Liver (tissue), 9 donors: ENCODE measurements around the gene CCDC60. TPM values are rescaled to one million over a fixed set of nuclear protein-coding genes. Genes with fewer than 3 reads are reported as not detected.

Experiments used
- DNase-seq: peaks from one replicate; pipeline ENCODE4 v3.0.0-alpha.2; 2017; ENCODE audit warnings: low spot score
- H3K27ac ChIP-seq, 2 donors: one replicate each; pipeline ENCODE4 v1.7.0; 2013; ENCODE audit warnings: inconsistent platforms in 2 of 2, low read length in 2 of 2, control low read depth in 1 of 2, low read depth in 1 of 2, mild to moderate bottlenecking in 1 of 2
- H3K27me3 ChIP-seq, 4 donors: one replicate each; pipeline versions ENCODE4 v1.6.1 to v1.7.0; 2013; ENCODE audit warnings: low read length in 3 of 4, inconsistent platforms in 1 of 4, mild to moderate bottlenecking in 1 of 4, moderate library complexity in 1 of 4; ENCODE audit not compliant: control insufficient read depth in 4 of 4, insufficient read depth in 4 of 4
- H3K36me3 ChIP-seq, 4 donors: one replicate each; pipeline versions ENCODE4 v1.6.1 to v1.7.0; 2013; ENCODE audit warnings: low read length in 3 of 4, mild to moderate bottlenecking in 3 of 4, low read depth in 1 of 4, moderate library complexity in 1 of 4; ENCODE audit not compliant: control insufficient read depth in 4 of 4, insufficient read depth in 3 of 4
- H3K4me1 ChIP-seq, 4 donors: one replicate each; pipeline versions ENCODE4 v1.6.1 to v1.7.0; 2013; ENCODE audit warnings: low read length in 3 of 4, mild to moderate bottlenecking in 3 of 4, moderate library complexity in 1 of 4; ENCODE audit not compliant: control insufficient read depth in 4 of 4, insufficient read depth in 4 of 4
- H3K4me3 ChIP-seq, 3 donors: one replicate each; pipeline versions ENCODE4 v1.6.1 to v1.7.0; 2013; ENCODE audit warnings: low read length in 3 of 3, control low read depth in 1 of 3, low read depth in 1 of 3, mild to moderate bottlenecking in 1 of 3
- H3K9ac ChIP-seq, 2 donors: one replicate each; pipeline ENCODE4 v1.7.0; 2013; ENCODE audit warnings: low read length in 2 of 2, mild to moderate bottlenecking in 2 of 2, moderate library complexity in 2 of 2, control low read depth in 1 of 2, low read depth in 1 of 2
- H3K9me3 ChIP-seq, 4 donors: one replicate each; pipeline versions ENCODE4 v1.6.1 to v1.7.0; 2013; ENCODE audit warnings: low read length in 3 of 4; ENCODE audit not compliant: control insufficient read depth in 4 of 4
- ATF3 ChIP-seq: IDR thresholded peaks from 2 replicates; pipeline ENCODE4 v1.6.1; 2016; ENCODE audit warnings: antibody characterized with exemption
- EGR1 ChIP-seq, 2 donors: IDR thresholded peaks; 2 replicates each; pipeline ENCODE4 v1.6.1; 2016 to 2018; ENCODE audit warnings: antibody characterized with exemption in 2 of 2, low read depth in 2 of 2
- FOXA1 ChIP-seq: IDR thresholded peaks from 2 replicates; pipeline ENCODE4 v1.6.1; 2016; ENCODE audit warnings: antibody characterized with exemption
- FOXA2 ChIP-seq: IDR thresholded peaks from 2 replicates; pipeline ENCODE4 v1.6.1; 2016; ENCODE audit warnings: antibody characterized with exemption
- GABPA ChIP-seq, 2 donors: IDR thresholded peaks in 1 of 2; conservative IDR thresholded peaks in 1 of 2; 2 replicates each; pipeline ENCODE4 v1.6.1; 2016; ENCODE audit warnings: antibody characterized with exemption in 2 of 2, mild to moderate bottlenecking in 1 of 2, moderate library complexity in 1 of 2
- HNF4G ChIP-seq: IDR thresholded peaks from 2 replicates; pipeline ENCODE4 v1.6.1; 2016; ENCODE audit warnings: antibody characterized with exemption
- JUND ChIP-seq, 2 donors: IDR thresholded peaks; 2 replicates each; pipeline ENCODE4 v1.6.1; 2016; ENCODE audit warnings: antibody characterized with exemption in 2 of 2
- NR2F2 ChIP-seq: IDR thresholded peaks from 2 replicates; pipeline ENCODE4 v1.6.1; 2016; ENCODE audit warnings: antibody characterized with exemption
- RAD21 ChIP-seq, 2 donors: IDR thresholded peaks; 2 replicates each; pipeline ENCODE4 v1.6.1; 2016; ENCODE audit warnings: antibody characterized with exemption in 2 of 2, mild to moderate bottlenecking in 2 of 2
- RXRA ChIP-seq, 2 donors: IDR thresholded peaks; 2 replicates each; pipeline ENCODE4 v1.6.1; 2017 to 2018; ENCODE audit warnings: antibody characterized with exemption in 2 of 2, mild to moderate bottlenecking in 1 of 2
- TAF1 ChIP-seq: conservative IDR thresholded peaks from 2 replicates; pipeline ENCODE4 v1.6.1; 2016; ENCODE audit warnings: antibody characterized with exemption, mild to moderate bottlenecking
- YY1 ChIP-seq: IDR thresholded peaks from 2 replicates; pipeline ENCODE4 v1.6.1; 2016; ENCODE audit warnings: antibody characterized with exemption, mild to moderate bottlenecking
- WGBS: extraction: QIAGEN DNeasy Blood & Tissue Kit; methylation state at CpG from one replicate; pipeline ENCODE4 v1.1.7; 2013; 5-methylcytosine and 5-hydroxymethylcytosine counted together
- polyA plus RNA-seq, 2 donors: library from polyadenylated mRNA; stranded (reverse) in 1 of 2; unstranded in 1 of 2; fragments of 200-250 nt in 1 of 2; fragments of >200 nt in 1 of 2; fragmentation: Nextera tagmentation in 1 of 2; extraction: Ambion mirVana in 1 of 2; gene quantifications; one replicate each; pipeline versions ENCODE4 v1.2.1 to v1.2.3, GENCODE V29; 2013 to 2015
- total RNA-seq, 2 donors: library from RNA; depleted of rRNA; stranded (reverse); fragments of >200 nt; gene quantifications; one replicate each; pipeline ENCODE4 v1.2.3, GENCODE V29; 2014
- TF ChIP-seq, protein P1 (sequence below): IDR thresholded peaks from 2 replicates; pipeline ENCODE4 v1.6.1; 2016; ENCODE audit warnings: antibody characterized with exemption
- TF ChIP-seq, protein P2 (sequence below): IDR thresholded peaks from 2 replicates; pipeline ENCODE4 v1.6.1; 2016; ENCODE audit warnings: antibody characterized with exemption
- TF ChIP-seq, protein P3 (sequence below): fragments of 150-350 bp; IDR thresholded peaks from 2 replicates; pipeline ENCODE4 v1.5.1; 2017; ENCODE audit warnings: improper control_type of control experiment, low read depth, low read length; ENCODE audit not compliant: missing input control
- TF ChIP-seq, protein P4 (sequence below): IDR thresholded peaks from 2 replicates; pipeline ENCODE4 v1.6.1; 2016; ENCODE audit warnings: antibody characterized with exemption, mild to moderate bottlenecking
- donor health status: healthy.
- donor health status: healthy.
- donor health status: healthy.
- donor health status: healthy.
- donor health status: healthy.

CCDC60 gene
- total and polyA plus RNA-seq, 4 donors: not detected

- TF ChIP-seq TAF1: no peak
- TF ChIP-seq, protein P1, sequence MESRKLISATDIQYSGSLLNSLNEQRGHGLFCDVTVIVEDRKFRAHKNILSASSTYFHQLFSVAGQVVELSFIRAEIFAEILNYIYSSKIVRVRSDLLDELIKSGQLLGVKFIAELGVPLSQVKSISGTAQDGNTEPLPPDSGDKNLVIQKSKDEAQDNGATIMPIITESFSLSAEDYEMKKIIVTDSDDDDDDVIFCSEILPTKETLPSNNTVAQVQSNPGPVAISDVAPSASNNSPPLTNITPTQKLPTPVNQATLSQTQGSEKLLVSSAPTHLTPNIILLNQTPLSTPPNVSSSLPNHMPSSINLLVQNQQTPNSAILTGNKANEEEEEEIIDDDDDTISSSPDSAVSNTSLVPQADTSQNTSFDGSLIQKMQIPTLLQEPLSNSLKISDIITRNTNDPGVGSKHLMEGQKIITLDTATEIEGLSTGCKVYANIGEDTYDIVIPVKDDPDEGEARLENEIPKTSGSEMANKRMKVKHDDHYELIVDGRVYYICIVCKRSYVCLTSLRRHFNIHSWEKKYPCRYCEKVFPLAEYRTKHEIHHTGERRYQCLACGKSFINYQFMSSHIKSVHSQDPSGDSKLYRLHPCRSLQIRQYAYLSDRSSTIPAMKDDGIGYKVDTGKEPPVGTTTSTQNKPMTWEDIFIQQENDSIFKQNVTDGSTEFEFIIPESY: no peak
- no peak for TF ChIP-seq RAD21 (IDR thresholded peaks at IDR 0.05)
- TF ChIP-seq, protein P2, sequence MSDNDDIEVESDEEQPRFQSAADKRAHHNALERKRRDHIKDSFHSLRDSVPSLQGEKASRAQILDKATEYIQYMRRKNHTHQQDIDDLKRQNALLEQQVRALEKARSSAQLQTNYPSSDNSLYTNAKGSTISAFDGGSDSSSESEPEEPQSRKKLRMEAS: no peak
- TF ChIP-seq ATF3: no peak
- no peak for TF ChIP-seq FOXA1
- TF ChIP-seq FOXA2: no peak
- no peak for TF ChIP-seq NR2F2
- no peak for TF ChIP-seq EGR1 (IDR thresholded peaks at IDR 0.05; ENCODE audit: low read depth in 2 of 2)
- TF ChIP-seq GABPA (IDR thresholded peaks at IDR 0.05 in 1 of 2, conservative IDR thresholded peaks at IDR 0.05 in 1 of 2): no peak
- TF ChIP-seq, protein P3, sequence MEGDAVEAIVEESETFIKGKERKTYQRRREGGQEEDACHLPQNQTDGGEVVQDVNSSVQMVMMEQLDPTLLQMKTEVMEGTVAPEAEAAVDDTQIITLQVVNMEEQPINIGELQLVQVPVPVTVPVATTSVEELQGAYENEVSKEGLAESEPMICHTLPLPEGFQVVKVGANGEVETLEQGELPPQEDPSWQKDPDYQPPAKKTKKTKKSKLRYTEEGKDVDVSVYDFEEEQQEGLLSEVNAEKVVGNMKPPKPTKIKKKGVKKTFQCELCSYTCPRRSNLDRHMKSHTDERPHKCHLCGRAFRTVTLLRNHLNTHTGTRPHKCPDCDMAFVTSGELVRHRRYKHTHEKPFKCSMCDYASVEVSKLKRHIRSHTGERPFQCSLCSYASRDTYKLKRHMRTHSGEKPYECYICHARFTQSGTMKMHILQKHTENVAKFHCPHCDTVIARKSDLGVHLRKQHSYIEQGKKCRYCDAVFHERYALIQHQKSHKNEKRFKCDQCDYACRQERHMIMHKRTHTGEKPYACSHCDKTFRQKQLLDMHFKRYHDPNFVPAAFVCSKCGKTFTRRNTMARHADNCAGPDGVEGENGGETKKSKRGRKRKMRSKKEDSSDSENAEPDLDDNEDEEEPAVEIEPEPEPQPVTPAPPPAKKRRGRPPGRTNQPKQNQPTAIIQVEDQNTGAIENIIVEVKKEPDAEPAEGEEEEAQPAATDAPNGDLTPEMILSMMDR: no peak
- no peak for TF ChIP-seq YY1
- no peak for TF ChIP-seq HNF4G
- Histone ChIP-seq H3K27me3 (peaks cover 0 to 4% (median 1%) of the 10 kb centered on the region in 4 donors), H3K4me1 (no peaks in the 10 kb centered on the region), H3K9ac (no peak overlapping the region), H3K36me3 (no peaks in the 10 kb centered on the region), H3K27ac (no peak overlapping the region), H3K4me3 (no peak overlapping the region), H3K9me3 (peaks cover 0 to 2% (median 0%) of the 10 kb centered on the region in 4 donors)
- WGBS: 79% methylated on average over 5 of the region's 5 CpGs
- DNase-seq: no peak
These were observed 157.3 kb downstream of the CCDC60 start for GRCh38 chr12:119491814-119492213.

DNA sequence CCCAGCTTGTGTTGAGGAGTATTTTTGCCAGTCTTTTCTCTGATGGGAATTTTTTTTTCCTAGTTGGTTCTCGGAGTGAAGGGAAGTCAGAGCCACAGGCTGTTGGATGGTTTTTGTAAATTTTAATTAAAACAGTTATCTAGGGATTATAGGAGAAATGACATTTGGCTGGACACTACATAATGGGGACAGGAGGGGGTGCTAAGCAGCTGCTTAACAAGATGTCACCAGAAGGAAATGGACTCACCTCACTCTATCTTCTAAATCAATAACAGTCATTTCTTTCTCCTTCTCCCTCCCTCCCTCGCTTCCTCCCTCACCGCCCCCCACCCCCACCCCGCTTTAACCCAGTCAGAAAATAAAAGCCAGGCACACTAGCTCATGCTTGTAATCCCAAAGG is 165.7 kb downstream of the CCDC60 start:
- 72% methylated on average over 4 of the region's 4 CpGs for WGBS
- H3K9me3 ChIP-seq: no peaks in the 10 kb centered on the region

More for the DNA sequence above, 165.7 kb downstream of the CCDC60 start:
- peaks cover 0 to 5% (median 2%) of the 10 kb centered on the region in 4 donors for H3K27me3 ChIP-seq
- no peak overlapping the region for H3K9ac ChIP-seq
- DNase-seq: no peak
- H3K27ac ChIP-seq: no peak overlapping the region
- H3K4me1 ChIP-seq: no peaks in the 10 kb centered on the region
- H3K4me3 ChIP-seq: no peak overlapping the region
- no peaks in the 10 kb centered on the region for H3K36me3 ChIP-seq
- no peak for TF ChIP-seq NR2F2
- TF ChIP-seq, protein P4, sequence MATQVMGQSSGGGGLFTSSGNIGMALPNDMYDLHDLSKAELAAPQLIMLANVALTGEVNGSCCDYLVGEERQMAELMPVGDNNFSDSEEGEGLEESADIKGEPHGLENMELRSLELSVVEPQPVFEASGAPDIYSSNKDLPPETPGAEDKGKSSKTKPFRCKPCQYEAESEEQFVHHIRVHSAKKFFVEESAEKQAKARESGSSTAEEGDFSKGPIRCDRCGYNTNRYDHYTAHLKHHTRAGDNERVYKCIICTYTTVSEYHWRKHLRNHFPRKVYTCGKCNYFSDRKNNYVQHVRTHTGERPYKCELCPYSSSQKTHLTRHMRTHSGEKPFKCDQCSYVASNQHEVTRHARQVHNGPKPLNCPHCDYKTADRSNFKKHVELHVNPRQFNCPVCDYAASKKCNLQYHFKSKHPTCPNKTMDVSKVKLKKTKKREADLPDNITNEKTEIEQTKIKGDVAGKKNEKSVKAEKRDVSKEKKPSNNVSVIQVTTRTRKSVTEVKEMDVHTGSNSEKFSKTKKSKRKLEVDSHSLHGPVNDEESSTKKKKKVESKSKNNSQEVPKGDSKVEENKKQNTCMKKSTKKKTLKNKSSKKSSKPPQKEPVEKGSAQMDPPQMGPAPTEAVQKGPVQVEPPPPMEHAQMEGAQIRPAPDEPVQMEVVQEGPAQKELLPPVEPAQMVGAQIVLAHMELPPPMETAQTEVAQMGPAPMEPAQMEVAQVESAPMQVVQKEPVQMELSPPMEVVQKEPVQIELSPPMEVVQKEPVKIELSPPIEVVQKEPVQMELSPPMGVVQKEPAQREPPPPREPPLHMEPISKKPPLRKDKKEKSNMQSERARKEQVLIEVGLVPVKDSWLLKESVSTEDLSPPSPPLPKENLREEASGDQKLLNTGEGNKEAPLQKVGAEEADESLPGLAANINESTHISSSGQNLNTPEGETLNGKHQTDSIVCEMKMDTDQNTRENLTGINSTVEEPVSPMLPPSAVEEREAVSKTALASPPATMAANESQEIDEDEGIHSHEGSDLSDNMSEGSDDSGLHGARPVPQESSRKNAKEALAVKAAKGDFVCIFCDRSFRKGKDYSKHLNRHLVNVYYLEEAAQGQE: no peak
- no peak for TF ChIP-seq RXRA (IDR thresholded peaks at IDR 0.05)
- TF ChIP-seq JUND (IDR thresholded peaks at IDR 0.05): no peak
- TF ChIP-seq EGR1 (IDR thresholded peaks at IDR 0.05; ENCODE audit: low read depth in 2 of 2): no peak
- TF ChIP-seq YY1: no peak
- TF ChIP-seq FOXA1: no peak
- TF ChIP-seq, protein P2: no peak
